ENCODE results near the gene CAMSAP2.

Gene CAMSAP2

DNA sequence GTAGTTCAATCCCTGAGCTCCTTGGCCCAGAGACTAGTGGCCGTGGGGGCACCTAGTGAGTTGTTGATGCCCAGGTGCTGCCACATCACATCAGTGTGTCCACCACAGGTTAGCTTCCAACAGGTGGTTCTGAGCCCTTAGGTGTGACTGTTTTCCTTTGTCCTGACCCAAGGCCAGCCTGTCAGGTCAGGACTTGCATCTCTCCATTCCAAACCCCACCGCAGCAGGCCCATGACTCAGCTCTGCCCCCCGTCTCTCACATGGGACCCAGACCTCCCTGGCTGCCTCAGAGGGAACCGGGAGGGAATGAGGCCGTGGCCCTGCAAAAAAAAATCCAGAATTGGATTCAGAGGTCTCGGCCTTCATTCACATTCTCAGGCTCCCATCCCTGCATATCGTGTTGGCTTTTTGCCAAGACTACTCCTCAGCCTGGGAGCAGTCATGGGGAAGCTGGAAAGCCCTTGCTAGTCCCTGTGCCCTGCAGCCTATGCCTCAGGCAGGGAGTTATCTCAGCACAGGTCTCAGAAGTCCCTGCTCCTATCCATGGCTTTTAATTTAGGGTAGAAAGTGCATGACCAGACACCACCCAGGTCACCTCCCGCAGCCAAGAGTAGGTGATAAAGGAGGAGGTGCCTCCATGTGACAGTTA, 163.2 kb downstream of the CAMSAP2 start:
- DNase-seq = no peak

DNA sequence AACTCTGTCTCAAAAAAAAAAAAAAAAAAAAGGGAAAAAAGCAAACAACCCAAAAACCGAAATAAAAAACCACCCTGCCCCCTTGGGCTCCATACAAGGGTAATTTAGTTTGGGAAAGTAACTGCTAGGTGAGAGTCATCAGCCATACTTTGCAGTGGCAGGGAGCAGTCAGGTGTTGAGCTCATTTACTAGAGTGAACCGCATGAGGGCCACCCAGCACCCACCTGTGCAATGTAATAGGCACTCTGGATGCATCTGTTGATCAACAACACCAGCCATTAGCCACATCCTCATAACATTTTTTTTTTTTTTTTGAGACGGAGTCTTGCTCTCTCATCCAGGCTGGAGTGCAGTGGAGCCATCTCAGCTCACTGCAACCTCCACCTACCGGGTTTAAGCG, 165.1 kb downstream of the CAMSAP2 start:
- no peak for DNase-seq

DNA sequence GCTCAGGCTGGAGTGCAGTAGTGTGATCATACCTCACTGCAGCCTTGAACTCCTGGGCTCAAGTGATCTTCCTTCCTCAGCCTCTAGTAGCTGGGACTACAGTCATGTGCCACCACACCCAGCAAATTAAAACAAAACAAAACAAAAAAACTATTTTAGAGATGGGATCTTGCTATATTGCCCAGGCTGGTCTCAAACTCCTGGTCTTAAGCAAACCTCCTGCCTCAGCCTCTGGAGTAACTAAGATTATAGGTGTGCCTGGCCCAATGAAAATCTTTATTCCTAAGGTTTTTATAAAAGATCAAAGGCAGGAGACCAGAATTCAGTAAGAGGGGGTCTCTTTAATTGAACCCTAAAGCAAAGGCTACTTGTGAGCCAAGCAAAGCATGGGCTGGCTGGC, 166.1 kb downstream of the CAMSAP2 start:
- DNase-seq = no peak

DNA sequence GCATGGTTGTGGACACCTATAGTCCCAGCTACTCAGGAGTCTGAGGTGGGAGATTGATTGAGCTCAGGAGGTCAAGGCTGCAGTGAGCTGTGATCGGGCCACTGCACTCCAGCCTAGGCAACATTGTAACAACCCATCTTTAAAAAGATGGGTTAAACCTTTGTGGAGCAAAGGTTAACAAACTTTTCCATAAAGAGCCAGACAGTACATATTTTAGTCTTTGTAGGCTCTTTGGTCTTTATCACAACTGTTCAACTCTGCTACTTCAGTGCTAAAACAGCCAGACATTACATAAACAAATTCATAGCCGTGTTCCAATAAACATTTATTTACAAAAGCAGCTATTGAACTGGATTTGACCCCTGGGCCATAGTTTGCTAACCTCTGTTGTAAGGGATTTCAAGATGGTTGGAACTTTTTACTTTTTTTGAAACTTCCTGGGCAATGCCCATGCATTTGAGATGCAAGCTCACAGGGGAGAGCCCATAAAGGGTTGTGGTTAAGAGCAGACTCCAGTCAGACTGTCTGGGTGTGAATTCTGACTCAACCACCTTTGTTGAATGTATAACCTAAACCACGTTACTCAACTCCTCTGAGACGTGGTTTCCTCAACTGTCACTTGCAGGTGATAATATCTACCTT, 166.8 kb downstream of the CAMSAP2 start:
- DNase-seq = no peak

DNA sequence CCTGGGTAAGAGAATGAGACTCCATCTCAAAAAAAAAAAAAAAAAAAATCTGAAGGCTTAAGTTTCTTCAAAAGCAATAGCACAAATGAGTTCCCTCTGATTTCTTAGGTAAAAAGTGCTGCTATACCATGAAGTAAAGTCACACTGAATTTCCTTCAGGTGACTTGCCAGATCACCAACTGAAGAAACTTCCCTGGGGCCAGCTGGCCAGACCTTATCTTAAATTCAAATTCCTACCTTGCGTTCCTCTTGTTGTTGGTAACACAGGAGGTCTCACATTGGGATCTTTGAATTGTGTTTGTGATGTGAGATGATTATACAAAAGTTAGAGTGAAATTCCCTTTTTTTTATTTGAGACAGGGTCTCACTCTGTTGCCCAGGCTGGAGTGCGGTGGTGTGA, 167.8 kb downstream of the CAMSAP2 start:
- DNase-seq = no peak

DNA sequence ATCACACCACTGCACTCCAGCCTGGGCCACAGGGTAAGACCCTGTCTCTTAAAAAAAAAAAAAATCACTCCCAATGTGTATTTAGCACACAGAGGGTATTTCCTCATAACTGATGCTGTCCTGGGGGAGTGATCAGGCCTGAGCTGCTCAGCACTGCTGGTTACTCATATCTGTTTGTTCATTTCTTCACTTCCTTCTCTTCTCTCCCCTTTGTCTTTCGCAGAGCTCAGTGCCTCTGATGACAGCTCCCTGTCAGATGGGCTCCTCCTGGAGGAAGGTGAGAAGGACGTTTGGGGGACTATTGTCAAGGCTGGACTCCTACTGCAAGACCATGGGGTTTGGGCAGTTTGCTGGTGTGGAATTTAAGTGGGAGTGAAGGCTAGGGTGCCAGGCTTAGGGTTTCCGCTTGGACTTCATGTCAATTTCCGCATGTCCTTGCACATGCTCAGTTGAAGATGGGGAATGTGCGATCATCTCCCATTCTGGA, 169.0 kb downstream of the CAMSAP2 start:
- DNase-seq = no peak

DNA sequence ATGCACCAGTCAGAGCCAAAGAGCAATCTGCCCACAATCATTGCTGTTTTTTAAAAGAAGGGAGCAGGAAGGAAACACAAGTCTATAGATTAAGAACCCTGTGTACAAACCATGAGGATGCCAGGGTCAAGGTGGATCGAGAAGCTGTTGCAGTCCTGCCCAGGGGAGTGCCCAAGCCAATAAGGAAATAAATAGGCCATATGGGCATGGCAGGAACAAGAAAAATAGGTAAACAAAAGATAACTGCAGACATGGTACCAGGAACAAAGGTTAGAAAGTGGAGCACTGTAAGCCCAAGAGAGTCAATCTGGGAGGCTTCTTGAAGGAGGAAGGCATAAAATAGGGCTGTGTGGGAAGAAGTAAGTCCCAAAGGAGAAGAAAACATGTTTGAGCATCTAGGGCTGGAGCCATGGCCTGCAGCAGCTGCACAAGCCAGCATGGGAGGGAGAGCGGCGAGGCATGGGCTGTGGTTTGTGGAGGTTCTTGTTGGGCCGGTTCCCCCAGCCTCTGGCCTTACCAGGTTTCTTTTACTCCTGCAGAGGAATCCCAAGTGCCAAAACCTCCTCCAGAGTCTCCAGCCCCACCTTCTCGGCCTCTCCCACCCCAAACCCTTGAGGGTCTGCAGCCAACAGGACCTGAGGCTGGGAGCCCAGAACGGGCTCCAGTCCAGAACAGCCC, 169.6 kb downstream of the CAMSAP2 start:
- no peak for DNase-seq

DNA sequence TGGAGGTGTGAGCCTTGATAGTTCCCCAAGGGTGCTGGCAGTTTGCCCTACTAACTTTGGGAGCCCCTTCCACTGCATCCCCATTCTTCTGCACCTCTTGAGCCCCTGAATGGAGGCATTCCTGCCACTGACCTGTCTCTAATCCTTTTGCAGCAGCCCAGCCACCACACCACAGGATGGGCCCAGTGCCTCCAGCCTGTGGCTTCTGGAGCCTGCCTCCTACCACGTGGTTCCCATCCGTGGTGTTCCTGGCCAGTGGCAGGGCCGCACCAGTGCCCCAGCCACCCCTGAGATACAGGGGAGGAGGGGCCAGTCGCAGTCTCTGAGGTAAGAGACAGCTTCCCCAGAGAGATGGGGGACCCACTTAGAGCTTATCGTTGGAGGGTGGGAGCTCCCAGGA, 170.4 kb downstream of the CAMSAP2 start:
- DNase-seq = no peak

DNA sequence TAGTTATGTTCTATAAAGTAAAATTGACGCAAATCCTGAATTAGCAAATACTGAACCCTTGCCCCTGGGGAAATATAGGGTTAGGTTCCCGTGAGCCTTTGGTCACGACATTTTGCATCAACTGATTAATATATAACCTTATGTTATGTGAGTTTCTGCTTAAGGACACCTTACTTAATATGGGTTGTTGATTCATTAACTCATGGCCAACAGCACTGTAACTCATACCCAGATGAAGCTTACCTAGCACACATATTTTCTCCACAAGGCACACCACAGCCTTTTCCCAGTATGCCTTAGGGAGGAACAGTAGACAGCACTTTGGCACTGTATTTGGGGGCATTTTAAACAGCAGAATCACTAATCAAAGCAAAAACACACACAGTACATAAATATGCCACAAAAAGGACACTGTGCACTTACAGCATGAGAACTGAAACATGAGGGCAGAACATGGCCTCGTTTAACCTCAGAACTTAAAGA, 171.1 kb downstream of the CAMSAP2 start:
- no peak for DNase-seq
